ENCODE results near the gene DYNC1LI1. TPM values are rescaled to one million over a fixed set of nuclear protein-coding genes. Genes with fewer than 3 reads are reported as not detected.

Gene DYNC1LI1
- total RNA-seq, 1 experiment from 2014 or later: 42.8 TPM

DNA sequence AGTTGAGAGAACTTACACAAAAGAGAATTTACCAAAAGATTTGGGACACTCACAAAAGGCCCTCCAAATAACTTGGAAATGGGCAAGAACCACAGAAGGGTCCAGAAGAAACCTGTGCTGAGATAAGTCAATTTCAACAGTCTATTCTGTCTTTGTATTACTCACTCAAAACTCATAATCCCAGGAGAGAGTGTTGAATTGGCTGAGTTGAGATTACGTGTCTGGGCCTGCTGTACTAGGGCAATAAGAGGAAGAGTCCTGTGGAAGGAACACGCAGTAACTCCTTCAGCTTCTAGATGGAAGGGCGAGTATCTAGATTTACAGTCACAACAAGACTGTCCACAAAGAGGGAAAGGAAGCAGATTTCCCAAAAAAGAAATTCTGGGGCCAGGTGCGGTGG, 42.5 kb upstream of the DYNC1LI1 start:
- POLR2A ChIA-PET: no interaction called here
- Mint-ChIP-seq H3K4me1 (peaks cover 10% of the 10 kb centered on the region), H3K9me3 (no peaks in the 10 kb centered on the region), H3K27ac (no peak overlapping the region), H3K27me3 (ENCODE audit: low read depth) (no peaks in the 10 kb centered on the region), H3K4me3 (no peak overlapping the region), H3K36me3 (no peaks in the 10 kb centered on the region)
- TF ChIP-seq, protein P1, sequence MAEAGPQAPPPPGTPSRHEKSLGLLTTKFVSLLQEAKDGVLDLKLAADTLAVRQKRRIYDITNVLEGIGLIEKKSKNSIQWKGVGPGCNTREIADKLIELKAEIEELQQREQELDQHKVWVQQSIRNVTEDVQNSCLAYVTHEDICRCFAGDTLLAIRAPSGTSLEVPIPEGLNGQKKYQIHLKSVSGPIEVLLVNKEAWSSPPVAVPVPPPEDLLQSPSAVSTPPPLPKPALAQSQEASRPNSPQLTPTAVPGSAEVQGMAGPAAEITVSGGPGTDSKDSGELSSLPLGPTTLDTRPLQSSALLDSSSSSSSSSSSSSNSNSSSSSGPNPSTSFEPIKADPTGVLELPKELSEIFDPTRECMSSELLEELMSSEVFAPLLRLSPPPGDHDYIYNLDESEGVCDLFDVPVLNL (CRISPR knock-in tag; IDR thresholded peaks at IDR 0.05; ENCODE audit: borderline replicate concordance, low read depth): no peak
- no peak for TF ChIP-seq IRF2 (CRISPR knock-in tag; IDR thresholded peaks at IDR 0.05; ENCODE audit: borderline replicate concordance, low read depth)
- TF ChIP-seq ZBTB43 (CRISPR knock-in tag; IDR thresholded peaks at IDR 0.05): no peak
- TF ChIP-seq, protein P2, sequence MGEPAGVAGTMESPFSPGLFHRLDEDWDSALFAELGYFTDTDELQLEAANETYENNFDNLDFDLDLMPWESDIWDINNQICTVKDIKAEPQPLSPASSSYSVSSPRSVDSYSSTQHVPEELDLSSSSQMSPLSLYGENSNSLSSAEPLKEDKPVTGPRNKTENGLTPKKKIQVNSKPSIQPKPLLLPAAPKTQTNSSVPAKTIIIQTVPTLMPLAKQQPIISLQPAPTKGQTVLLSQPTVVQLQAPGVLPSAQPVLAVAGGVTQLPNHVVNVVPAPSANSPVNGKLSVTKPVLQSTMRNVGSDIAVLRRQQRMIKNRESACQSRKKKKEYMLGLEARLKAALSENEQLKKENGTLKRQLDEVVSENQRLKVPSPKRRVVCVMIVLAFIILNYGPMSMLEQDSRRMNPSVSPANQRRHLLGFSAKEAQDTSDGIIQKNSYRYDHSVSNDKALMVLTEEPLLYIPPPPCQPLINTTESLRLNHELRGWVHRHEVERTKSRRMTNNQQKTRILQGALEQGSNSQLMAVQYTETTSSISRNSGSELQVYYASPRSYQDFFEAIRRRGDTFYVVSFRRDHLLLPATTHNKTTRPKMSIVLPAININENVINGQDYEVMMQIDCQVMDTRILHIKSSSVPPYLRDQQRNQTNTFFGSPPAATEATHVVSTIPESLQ (CRISPR knock-in tag; IDR thresholded peaks at IDR 0.05): no peak
- CTCF ChIA-PET: no interaction called here
- ATAC-seq: no peak
- no peak for DNase-seq (ENCODE audit: low spot score)

DNA sequence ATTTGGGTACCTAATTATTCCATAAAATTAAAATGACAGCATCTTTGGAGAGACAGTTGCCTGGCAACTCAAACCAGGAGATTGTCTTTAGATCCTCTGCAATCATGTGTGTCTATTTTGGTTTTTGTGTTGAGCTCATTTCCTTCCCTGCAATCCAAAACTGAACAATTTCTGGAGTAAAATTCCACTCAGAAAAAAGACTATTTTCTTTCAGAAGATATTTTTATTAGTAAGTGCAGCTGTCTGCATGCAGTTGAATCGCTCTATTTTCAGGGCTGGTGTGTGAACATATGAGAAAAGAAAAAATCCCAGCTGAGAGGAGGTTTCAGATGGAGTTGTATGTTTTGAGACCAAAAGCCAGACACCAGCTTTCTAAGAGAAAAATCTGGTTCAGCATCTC, 41.9 kb upstream of the DYNC1LI1 start:
- CTCF ChIA-PET: no interaction called here
- ATAC-seq: no peak
- no peak for TF ChIP-seq ZNF121 (CRISPR knock-in tag; IDR thresholded peaks at IDR 0.05)
- TF ChIP-seq CTCF (IDR thresholded peaks at IDR 0.05): no peak
- TF ChIP-seq JUN (CRISPR knock-in tag; IDR thresholded peaks at IDR 0.05): no peak
- no peak for TF ChIP-seq HMGA2 (CRISPR knock-in tag; IDR thresholded peaks at IDR 0.05)
- TF ChIP-seq ZNF263 (CRISPR knock-in tag; IDR thresholded peaks at IDR 0.05; ENCODE audit: low read depth): no peak
- TF ChIP-seq, protein P3, sequence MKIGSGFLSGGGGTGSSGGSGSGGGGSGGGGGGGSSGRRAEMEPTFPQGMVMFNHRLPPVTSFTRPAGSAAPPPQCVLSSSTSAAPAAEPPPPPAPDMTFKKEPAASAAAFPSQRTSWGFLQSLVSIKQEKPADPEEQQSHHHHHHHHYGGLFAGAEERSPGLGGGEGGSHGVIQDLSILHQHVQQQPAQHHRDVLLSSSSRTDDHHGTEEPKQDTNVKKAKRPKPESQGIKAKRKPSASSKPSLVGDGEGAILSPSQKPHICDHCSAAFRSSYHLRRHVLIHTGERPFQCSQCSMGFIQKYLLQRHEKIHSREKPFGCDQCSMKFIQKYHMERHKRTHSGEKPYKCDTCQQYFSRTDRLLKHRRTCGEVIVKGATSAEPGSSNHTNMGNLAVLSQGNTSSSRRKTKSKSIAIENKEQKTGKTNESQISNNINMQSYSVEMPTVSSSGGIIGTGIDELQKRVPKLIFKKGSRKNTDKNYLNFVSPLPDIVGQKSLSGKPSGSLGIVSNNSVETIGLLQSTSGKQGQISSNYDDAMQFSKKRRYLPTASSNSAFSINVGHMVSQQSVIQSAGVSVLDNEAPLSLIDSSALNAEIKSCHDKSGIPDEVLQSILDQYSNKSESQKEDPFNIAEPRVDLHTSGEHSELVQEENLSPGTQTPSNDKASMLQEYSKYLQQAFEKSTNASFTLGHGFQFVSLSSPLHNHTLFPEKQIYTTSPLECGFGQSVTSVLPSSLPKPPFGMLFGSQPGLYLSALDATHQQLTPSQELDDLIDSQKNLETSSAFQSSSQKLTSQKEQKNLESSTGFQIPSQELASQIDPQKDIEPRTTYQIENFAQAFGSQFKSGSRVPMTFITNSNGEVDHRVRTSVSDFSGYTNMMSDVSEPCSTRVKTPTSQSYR (CRISPR knock-in tag; IDR thresholded peaks at IDR 0.05): no peak
- no peak for TF ChIP-seq USF1 (CRISPR knock-in tag; IDR thresholded peaks at IDR 0.05)
- TF ChIP-seq CDX4 (CRISPR knock-in tag; IDR thresholded peaks at IDR 0.05; ENCODE audit: borderline replicate concordance): no peak
- no peak for TF ChIP-seq KAT7 (CRISPR knock-in tag; IDR thresholded peaks at IDR 0.05; ENCODE audit: borderline replicate concordance)
- no peak for TF ChIP-seq ZNF232 (CRISPR knock-in tag; IDR thresholded peaks at IDR 0.05)
- TF ChIP-seq AR (CRISPR knock-in tag; IDR thresholded peaks at IDR 0.05): no peak
- no peak for TF ChIP-seq NFYB (CRISPR knock-in tag; conservative IDR thresholded peaks at IDR 0.05; ENCODE audit: low read depth)
- TF ChIP-seq ATF2 (CRISPR knock-in tag; IDR thresholded peaks at IDR 0.05; ENCODE audit: borderline replicate concordance, low read depth): no peak
- no peak for TF ChIP-seq E2F1 (CRISPR knock-in tag; IDR thresholded peaks at IDR 0.05)

More for the DNA sequence above, 41.9 kb upstream of the DYNC1LI1 start:
- peaks cover 16% of the 10 kb centered on the region for H3K4me1 Mint-ChIP-seq
- no peak for DNase-seq (ENCODE audit: low spot score)
- H3K27me3 Mint-ChIP-seq (ENCODE audit: low read depth): no peaks in the 10 kb centered on the region
- no peak overlapping the region for H3K27ac Mint-ChIP-seq
- POLR2A ChIA-PET: no interaction called here
- no peaks in the 10 kb centered on the region for H3K36me3 Mint-ChIP-seq
- peaks cover 3% of the 10 kb centered on the region; the same call in 1 of the 2 replicates for H3K9me3 Mint-ChIP-seq
- H3K4me3 Mint-ChIP-seq: no peak overlapping the region

Data from WTC11 (cell line).